GM12878 (cell line): Measurements from ENCODE around the gene POU2F3. TPM values are rescaled to one million over a fixed set of nuclear protein-coding genes. Genes with fewer than 3 reads are reported as not detected.

ENCODE experiments used
- ATAC-seq: fragments of 200-7000 bp; cut with Tn5 transposase; 3 replicates; pipeline ENCODE4 v1.9.1; 2020; ENCODE audit warnings: mild to moderate bottlenecking, moderate library complexity
- BruUV-seq: library from RNA; stranded (reverse); fragments of 400-500 nt; replicated peaks from 2 replicates; lab custom pipeline; 2021; lab: Mats Ljungman, UMichigan
- CTCF ChIA-PET: fragments of 300-600 bp; sonication (Branson Sonifier 250); formaldehyde crosslinking; extraction: SDS; loops from one replicate; lab custom pipeline; 2021; ENCODE audit warnings: inconsistent platforms; lab: Yijun Ruan, JAX
- POLR2A ChIA-PET: fragments of 350-600 bp; formaldehyde crosslinking; extraction: SDS; loops from one replicate; lab custom pipeline; 2021; ENCODE audit warnings: inconsistent platforms; lab: Charles Lee
- RAD21 ChIA-PET: fragments of 300-600 bp; sonication (Branson Sonifier 250); formaldehyde crosslinking; loops from one replicate; lab custom pipeline; 2023; ENCODE audit warnings: antibody characterized with exemption; ENCODE audit not compliant: unreplicated experiment; lab: Charles Lee
- SMC1A ChIA-PET: fragments of 300-600 bp; sonication (Branson Sonifier 250); formaldehyde crosslinking; loops from one replicate; lab custom pipeline; 2023; ENCODE audit not compliant: unreplicated experiment, uncharacterized antibody; lab: Charles Lee
- DNase-seq: peaks from one replicate; pipeline ENCODE4 v3.0.0-alpha.2; 2011; ENCODE audit warnings: low read depth, low spot score
- FAIRE-seq: peaks from 3 replicates; lab custom pipeline; 2011; peaks lifted over from hg19 to GRCh38; lab: Jason Lieb, UNC
- H2AFZ ChIP-seq: 2 replicates; pipeline ENCODE4 v1.6.0; 2011; ENCODE audit warnings: low read depth, low read length, control low read depth; ENCODE audit not compliant: control insufficient read depth
- H3K27ac ChIP-seq: 2 replicates; pipeline ENCODE4 v1.5.1; 2011; ENCODE audit warnings: control low read depth; ENCODE audit not compliant: control insufficient read depth, insufficient read depth
- H3K27me3 ChIP-seq, 2 experiments: replicated peaks in 1 of 2; 2 replicates each; pipeline versions ENCODE4 v1.6.0 to v1.6.1; 2011; ENCODE audit warnings: low read length in 1 of 2; ENCODE audit not compliant: control insufficient read depth in 2 of 2, insufficient read depth in 2 of 2
- H3K36me3 ChIP-seq, 2 experiments: 2 replicates each; pipeline ENCODE4 v1.5.1; 2011; ENCODE audit warnings: low read length in 1 of 2; ENCODE audit not compliant: control insufficient read depth in 2 of 2, insufficient read depth in 2 of 2
- H3K4me1 ChIP-seq: 2 replicates; pipeline ENCODE4 v1.6.1; 2011; ENCODE audit warnings: mild to moderate bottlenecking, low read length, moderate library complexity, mixed read lengths; ENCODE audit not compliant: control insufficient read depth, insufficient read depth
- H3K4me2 ChIP-seq: 2 replicates; pipeline ENCODE4 v1.6.0; 2011; ENCODE audit warnings: control low read depth; ENCODE audit not compliant: control insufficient read depth, insufficient read depth
- H3K4me3 ChIP-seq: fragments of 200-600 bp; sonication (generic); 2 replicates; pipeline ENCODE4 v1.5.1; 2016
- H3K79me2 ChIP-seq: 2 replicates; pipeline ENCODE4 v1.6.0; 2011; ENCODE audit warnings: low read length; ENCODE audit not compliant: control insufficient read depth, insufficient read depth
- H3K9ac ChIP-seq: 2 replicates; pipeline ENCODE4 v1.8.0; 2011; ENCODE audit warnings: low read length, control low read depth, mixed read lengths; ENCODE audit not compliant: control insufficient read depth, insufficient read depth
- H3K9me3 ChIP-seq: replicated peaks from 3 replicates; pipeline ENCODE4 v1.5.1; 2011; ENCODE audit warnings: mild to moderate bottlenecking, low read length; ENCODE audit not compliant: control insufficient read depth, insufficient read depth
- H4K20me1 ChIP-seq: 2 replicates; pipeline ENCODE4 v1.6.0; 2011; ENCODE audit not compliant: control insufficient read depth, insufficient read depth
- ETV6 ChIP-seq, 2 experiments: fragments of 450-650 bp in 1 of 2; IDR thresholded peaks in 1 of 2; conservative IDR thresholded peaks in 1 of 2; 2 replicates each; pipeline ENCODE4 v1.6.1; 2014; ENCODE audit warnings: antibody characterized with exemption in 1 of 2, borderline replicate concordance in 1 of 2, low read depth in 1 of 2, mild to moderate bottlenecking in 1 of 2, moderate library complexity in 1 of 2
- IRF3 ChIP-seq: fragments of 450-650 bp; IDR thresholded peaks from 2 replicates; pipeline ENCODE4 v1.6.1; 2014; ENCODE audit warnings: mild to moderate bottlenecking
- KLF5 ChIP-seq: fragments of 450-650 bp; IDR thresholded peaks from 2 replicates; pipeline ENCODE4 v1.6.1; 2014; ENCODE audit warnings: mild to moderate bottlenecking; ENCODE audit not compliant: partially characterized antibody
- MTA3 ChIP-seq: IDR thresholded peaks from 2 replicates; pipeline ENCODE4 v1.6.1; 2012; ENCODE audit warnings: low read length, inconsistent platforms, borderline replicate concordance
- NFYB ChIP-seq: IDR thresholded peaks from 2 replicates; pipeline ENCODE4 v1.6.1; 2011; ENCODE audit warnings: low read depth, mild to moderate bottlenecking, low read length, improper control_type of control experiment, moderate library complexity; ENCODE audit not compliant: insufficient read depth
- WGBS: methylation state at CpG from one replicate; pipeline ENCODE4 v1.1.6; 2016; ENCODE audit warnings: low lambda C conversion rate; ENCODE audit not compliant: insufficient replicate concordance, insufficient coverage; ENCODE audit errors: missing lambda C conversion rate; 5-methylcytosine and 5-hydroxymethylcytosine counted together
- in situ Hi-C: fragments of 300-500 bp; cut with MboI; formaldehyde crosslinking; loops from 9 replicates; pipeline ENCODE4 v1.14.3; 2018; ENCODE audit warnings: mixed read lengths
- intact Hi-C: fragments of 100-400 bp; cut with micrococcal nuclease; formaldehyde crosslinking; loops from one replicate; pipeline ENCODE4 v1.14.2; 2022; ENCODE audit not compliant: unreplicated experiment
- polyA plus RNA-seq, 11 experiments: library from polyadenylated mRNA; depleted of rRNA in 4 of 11; unstranded in 6 of 11; stranded (reverse) in 5 of 11; fragments of >200 nt; fragmentation: Nextera tagmentation in 4 of 11; fragmentation: Illumina TruSeq in 1 of 11; extraction: Ambion mirVana in 4 of 11; extraction: Trizol in 1 of 11; gene quantifications; 1 replicate in 1 of 11; 2 replicates in 10 of 11; pipeline versions ENCODE4 v1.2.1 to v1.2.3, GENCODE V29; 2011 to 2016; ENCODE audit warnings: inconsistent platforms in 2 of 11, missing spikeins in 2 of 11, low read depth in 1 of 11
- total RNA-seq, 4 experiments: library from RNA; depleted of rRNA in 3 of 4; stranded (reverse); fragments of >200 nt in 3 of 4; fragmentation: Illumina TruSeq in 1 of 4; extraction: Trizol in 1 of 4; gene quantifications; 2 replicates each; pipeline versions ENCODE4 v1.2.1 to v1.2.3, GENCODE V29; 2013 to 2021
- TF ChIP-seq, protein P1 (sequence below): fragments of 150-350 bp; IDR thresholded peaks from 2 replicates; pipeline ENCODE4 v1.6.1; 2016; ENCODE audit warnings: low read depth, low read length
- TF ChIP-seq, protein P2 (sequence below): fragments of 450-650 bp; conservative IDR thresholded peaks from 2 replicates; pipeline ENCODE4 v1.6.1; 2017; ENCODE audit warnings: mild to moderate bottlenecking, moderate library complexity

Gene POU2F3
- total and polyA plus RNA-seq, 10 of the 15 experiments (the other 5 are each of a cell fraction or from before 2014, with no cell fraction given): 0.09 to 4.4 (median 0.33) TPM

- H3K79me2 ChIP-seq: no peaks in the 10 kb centered on the region
- no peaks in the 10 kb centered on the region for H3K36me3 ChIP-seq
- no peaks in the 10 kb centered on the region for H4K20me1 ChIP-seq
- no peak overlapping the region for H2AFZ ChIP-seq
- no peak for ATAC-seq
- no peak overlapping the region for H3K4me3 ChIP-seq
- no peaks in the 10 kb centered on the region for H3K9me3 ChIP-seq
- ChIA-PET CTCF (no interaction called here), RAD21 (no interaction called here), POLR2A (no interaction called here), SMC1A (interaction anchor here (1.4 kb wide), 1 partner anchor 8 kb away, joined by 5 read pairs; no protein-coding TSS in a partner anchor)
- no peaks in the 10 kb centered on the region for H3K4me1 ChIP-seq
- no peak overlapping the region for H3K27ac ChIP-seq
- H3K27me3 ChIP-seq: peaks cover 0 to 2% of the 10 kb centered on the region in 2 experiments; a peak in 3 of 4 replicates
- intact Hi-C loops (no loop called here), in situ Hi-C loops (no loop called here)
- WGBS: 39% methylated on average over 9 of the region's 9 CpGs
- TF ChIP-seq IRF3 (no peak), KLF5 (no peak), NFYB (no peak), ETV6 (conservative IDR thresholded peaks at IDR 0.05 in 1 of 2, IDR thresholded peaks at IDR 0.05 in 1 of 2; ENCODE audit: borderline replicate concordance in 1 of 2, low read depth in 1 of 2) (no peak), MTA3 (no peak)
- TF ChIP-seq, protein P1, sequence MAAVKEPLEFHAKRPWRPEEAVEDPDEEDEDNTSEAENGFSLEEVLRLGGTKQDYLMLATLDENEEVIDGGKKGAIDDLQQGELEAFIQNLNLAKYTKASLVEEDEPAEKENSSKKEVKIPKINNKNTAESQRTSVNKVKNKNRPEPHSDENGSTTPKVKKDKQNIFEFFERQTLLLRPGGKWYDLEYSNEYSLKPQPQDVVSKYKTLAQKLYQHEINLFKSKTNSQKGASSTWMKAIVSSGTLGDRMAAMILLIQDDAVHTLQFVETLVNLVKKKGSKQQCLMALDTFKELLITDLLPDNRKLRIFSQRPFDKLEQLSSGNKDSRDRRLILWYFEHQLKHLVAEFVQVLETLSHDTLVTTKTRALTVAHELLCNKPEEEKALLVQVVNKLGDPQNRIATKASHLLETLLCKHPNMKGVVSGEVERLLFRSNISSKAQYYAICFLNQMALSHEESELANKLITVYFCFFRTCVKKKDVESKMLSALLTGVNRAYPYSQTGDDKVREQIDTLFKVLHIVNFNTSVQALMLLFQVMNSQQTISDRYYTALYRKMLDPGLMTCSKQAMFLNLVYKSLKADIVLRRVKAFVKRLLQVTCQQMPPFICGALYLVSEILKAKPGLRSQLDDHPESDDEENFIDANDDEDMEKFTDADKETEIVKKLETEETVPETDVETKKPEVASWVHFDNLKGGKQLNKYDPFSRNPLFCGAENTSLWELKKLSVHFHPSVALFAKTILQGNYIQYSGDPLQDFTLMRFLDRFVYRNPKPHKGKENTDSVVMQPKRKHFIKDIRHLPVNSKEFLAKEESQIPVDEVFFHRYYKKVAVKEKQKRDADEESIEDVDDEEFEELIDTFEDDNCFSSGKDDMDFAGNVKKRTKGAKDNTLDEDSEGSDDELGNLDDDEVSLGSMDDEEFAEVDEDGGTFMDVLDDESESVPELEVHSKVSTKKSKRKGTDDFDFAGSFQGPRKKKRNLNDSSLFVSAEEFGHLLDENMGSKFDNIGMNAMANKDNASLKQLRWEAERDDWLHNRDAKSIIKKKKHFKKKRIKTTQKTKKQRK: no peak
- TF ChIP-seq, protein P2, sequence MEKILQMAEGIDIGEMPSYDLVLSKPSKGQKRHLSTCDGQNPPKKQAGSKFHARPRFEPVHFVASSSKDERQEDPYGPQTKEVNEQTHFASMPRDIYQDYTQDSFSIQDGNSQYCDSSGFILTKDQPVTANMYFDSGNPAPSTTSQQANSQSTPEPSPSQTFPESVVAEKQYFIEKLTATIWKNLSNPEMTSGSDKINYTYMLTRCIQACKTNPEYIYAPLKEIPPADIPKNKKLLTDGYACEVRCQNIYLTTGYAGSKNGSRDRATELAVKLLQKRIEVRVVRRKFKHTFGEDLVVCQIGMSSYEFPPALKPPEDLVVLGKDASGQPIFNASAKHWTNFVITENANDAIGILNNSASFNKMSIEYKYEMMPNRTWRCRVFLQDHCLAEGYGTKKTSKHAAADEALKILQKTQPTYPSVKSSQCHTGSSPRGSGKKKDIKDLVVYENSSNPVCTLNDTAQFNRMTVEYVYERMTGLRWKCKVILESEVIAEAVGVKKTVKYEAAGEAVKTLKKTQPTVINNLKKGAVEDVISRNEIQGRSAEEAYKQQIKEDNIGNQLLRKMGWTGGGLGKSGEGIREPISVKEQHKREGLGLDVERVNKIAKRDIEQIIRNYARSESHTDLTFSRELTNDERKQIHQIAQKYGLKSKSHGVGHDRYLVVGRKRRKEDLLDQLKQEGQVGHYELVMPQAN: no peak
- no peak overlapping the region for H3K4me2 ChIP-seq
- no peak overlapping the region for H3K9ac ChIP-seq
- no peak for FAIRE-seq
- DNase-seq: no peak
- BruUV-seq: no TSS peak
Measured at GRCh38 chr11:120198787-120199469, 41.0 kb upstream of the POU2F3 start.
